Spleen (tissue), 7 donors: ENCODE data around the gene SAG.

Experiments used
- CTCF ChIP-seq, 11 experiments: fragments of 200-600 bp in 7 of 11; fragments of 450-650 bp in 4 of 11; sonication (generic) in 4 of 11; IDR thresholded peaks in 8 of 11; conservative IDR thresholded peaks in 3 of 11; 1 replicate in 7 of 11; 2 replicates in 4 of 11; pipeline versions ENCODE4 v1.4.0 to v1.8.0; 2016 to 2021; ENCODE audit warnings: antibody characterized with exemption in 11 of 11, inconsistent platforms in 4 of 11, mild to moderate bottlenecking in 1 of 11
- POLR2A ChIP-seq, 3 donors: fragments of 450-650 bp; IDR thresholded peaks; one replicate each; pipeline ENCODE4 v1.5.1; 2017; ENCODE audit warnings: antibody characterized with exemption in 3 of 3, mild to moderate bottlenecking in 1 of 3
- POLR2AphosphoS5 ChIP-seq, 3 donors: sonication (generic); formaldehyde crosslinking; IDR thresholded peaks; one replicate each; pipeline ENCODE4 v1.5.1; 2017; ENCODE audit warnings: antibody characterized with exemption in 3 of 3
- donor health status: DM: no; HTN: no; CAD: no; lungs with moderate emphysema.
- donor health status: DM: no; HTN: no; CAD: no.
- donor health status: DM: no; HTN: no; CAD: no.

DNA sequence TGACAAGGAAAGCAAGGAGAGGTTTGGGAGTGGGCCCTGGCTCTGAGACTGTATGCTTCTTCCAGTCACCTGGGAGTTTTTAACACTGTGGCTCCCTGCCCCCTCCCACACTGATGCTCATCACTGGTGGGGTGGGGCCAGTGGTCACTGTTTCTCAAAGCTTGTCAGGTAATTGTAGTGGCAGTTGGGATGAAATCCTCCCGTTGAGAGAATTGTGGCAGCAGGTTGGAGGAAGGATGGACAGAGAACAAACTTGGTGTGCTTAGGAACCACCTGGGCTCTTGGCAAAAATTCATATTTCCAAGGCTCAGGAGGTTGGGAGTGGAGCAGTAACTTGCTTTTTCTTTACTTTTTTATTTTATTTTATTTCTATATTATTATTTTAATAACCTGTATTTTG is 71.8 kb downstream of the SAG start:
- TF ChIP-seq CTCF (IDR thresholded peaks at IDR 0.05 in 8 of 11, conservative IDR thresholded peaks at IDR 0.05 in 3 of 11) (no peak), POLR2A (IDR thresholded peaks at IDR 0.05) (no peak), POLR2AphosphoS5 (IDR thresholded peaks at IDR 0.05) (no peak)
